ENCODE results near the gene ZC3H7B.

GRCh38 chr22:41377846-41378245 lies 76.5 kb downstream of the ZC3H7B start:
- TF ChIP-seq, protein P1, sequence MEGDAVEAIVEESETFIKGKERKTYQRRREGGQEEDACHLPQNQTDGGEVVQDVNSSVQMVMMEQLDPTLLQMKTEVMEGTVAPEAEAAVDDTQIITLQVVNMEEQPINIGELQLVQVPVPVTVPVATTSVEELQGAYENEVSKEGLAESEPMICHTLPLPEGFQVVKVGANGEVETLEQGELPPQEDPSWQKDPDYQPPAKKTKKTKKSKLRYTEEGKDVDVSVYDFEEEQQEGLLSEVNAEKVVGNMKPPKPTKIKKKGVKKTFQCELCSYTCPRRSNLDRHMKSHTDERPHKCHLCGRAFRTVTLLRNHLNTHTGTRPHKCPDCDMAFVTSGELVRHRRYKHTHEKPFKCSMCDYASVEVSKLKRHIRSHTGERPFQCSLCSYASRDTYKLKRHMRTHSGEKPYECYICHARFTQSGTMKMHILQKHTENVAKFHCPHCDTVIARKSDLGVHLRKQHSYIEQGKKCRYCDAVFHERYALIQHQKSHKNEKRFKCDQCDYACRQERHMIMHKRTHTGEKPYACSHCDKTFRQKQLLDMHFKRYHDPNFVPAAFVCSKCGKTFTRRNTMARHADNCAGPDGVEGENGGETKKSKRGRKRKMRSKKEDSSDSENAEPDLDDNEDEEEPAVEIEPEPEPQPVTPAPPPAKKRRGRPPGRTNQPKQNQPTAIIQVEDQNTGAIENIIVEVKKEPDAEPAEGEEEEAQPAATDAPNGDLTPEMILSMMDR (IDR thresholded peaks at IDR 0.05; ENCODE audit: low read depth, low read length, poor library complexity, severe bottlenecking), result no peak
- TF ChIP-seq EZH2phosphoT487 (IDR thresholded peaks at IDR 0.05; ENCODE audit: borderline replicate concordance, low read length), result no peak

Data from DOHH2 (cell line).